GM19395 (cell line): Measurements from ENCODE around the gene FRAS1.
"Not testable (repeated sequence)": the region's sequence is repeated elsewhere in the genome, so short reads cannot be mapped to it uniquely, and the experiment has no call there.

ENCODE experiments used
- ATAC-seq: cut with Tn5 transposase; IDR thresholded peaks from one replicate; pipeline ENCODE4 v1.9.1; 2021; ENCODE audit warnings: mild to moderate bottlenecking, moderate library complexity; ENCODE audit not compliant: unreplicated experiment

Gene FRAS1

GRCh38 chr4:78484574-78484973, 427.5 kb downstream of the FRAS1 start:
- no peak for ATAC-seq

- ATAC-seq = no peak
Observed at GRCh38 chr4:78493731-78494130, 436.6 kb downstream of the FRAS1 start.

GRCh38 chr4:78496021-78496643, 439.0 kb downstream of the FRAS1 start:
- no peak for ATAC-seq

GRCh38 chr4:78506260-78506659, 449.1 kb downstream of the FRAS1 start:
- not testable (repeated sequence) for ATAC-seq

GRCh38 chr4:78509043-78509442, 451.9 kb downstream of the FRAS1 start:
- ATAC-seq = no peak

GRCh38 chr4:78510108-78510507, 453.0 kb downstream of the FRAS1 start:
- ATAC-seq = no peak

- ATAC-seq = no peak
Observed at GRCh38 chr4:78510681-78511080, 453.6 kb downstream of the FRAS1 start.

GRCh38 chr4:78512357-78512920, 455.3 kb downstream of the FRAS1 start:
- no peak for ATAC-seq

GRCh38 chr4:78513411-78513975, 456.4 kb downstream of the FRAS1 start:
- no peak for ATAC-seq

- no peak for ATAC-seq
Observed at GRCh38 chr4:78517050-78517652, 460.0 kb downstream of the FRAS1 start.

- no peak for ATAC-seq
Observed at GRCh38 chr4:78518561-78518960, 461.4 kb downstream of the FRAS1 start.

GRCh38 chr4:78519962-78520361, 462.8 kb downstream of the FRAS1 start:
- no peak for ATAC-seq

GRCh38 chr4:78520808-78521226, 463.7 kb downstream of the FRAS1 start:
- no peak for ATAC-seq

- ATAC-seq = no peak
Observed at GRCh38 chr4:78524009-78524408, 466.9 kb downstream of the FRAS1 start.

- no peak for ATAC-seq
Observed at GRCh38 chr4:78525559-78525958, 468.4 kb downstream of the FRAS1 start.

GRCh38 chr4:78527103-78527502, 470.0 kb downstream of the FRAS1 start:
- no peak for ATAC-seq

GRCh38 chr4:78527555-78527954, 470.4 kb downstream of the FRAS1 start:
- ATAC-seq = no peak

GRCh38 chr4:78528327-78528726, 471.2 kb downstream of the FRAS1 start:
- no peak for ATAC-seq

GRCh38 chr4:78529569-78530209, 472.6 kb downstream of the FRAS1 start:
- ATAC-seq = no peak

- ATAC-seq = no peak
Observed at GRCh38 chr4:78532046-78532445, 474.9 kb downstream of the FRAS1 start.

- no peak for ATAC-seq
Observed at GRCh38 chr4:78533854-78534253, 476.7 kb downstream of the FRAS1 start.
